DMS114 treated with DMSO at 0.1 percent for 48 hours (cell line): ENCODE results near the gene PPP1R1B.

ENCODE experiments used
- DNase-seq: peaks from one replicate; lab custom pipeline; 2025; ENCODE audit not compliant: unreplicated experiment; lab: John Stamatoyannopoulos, UW

The PPP1R1B gene

DNA sequence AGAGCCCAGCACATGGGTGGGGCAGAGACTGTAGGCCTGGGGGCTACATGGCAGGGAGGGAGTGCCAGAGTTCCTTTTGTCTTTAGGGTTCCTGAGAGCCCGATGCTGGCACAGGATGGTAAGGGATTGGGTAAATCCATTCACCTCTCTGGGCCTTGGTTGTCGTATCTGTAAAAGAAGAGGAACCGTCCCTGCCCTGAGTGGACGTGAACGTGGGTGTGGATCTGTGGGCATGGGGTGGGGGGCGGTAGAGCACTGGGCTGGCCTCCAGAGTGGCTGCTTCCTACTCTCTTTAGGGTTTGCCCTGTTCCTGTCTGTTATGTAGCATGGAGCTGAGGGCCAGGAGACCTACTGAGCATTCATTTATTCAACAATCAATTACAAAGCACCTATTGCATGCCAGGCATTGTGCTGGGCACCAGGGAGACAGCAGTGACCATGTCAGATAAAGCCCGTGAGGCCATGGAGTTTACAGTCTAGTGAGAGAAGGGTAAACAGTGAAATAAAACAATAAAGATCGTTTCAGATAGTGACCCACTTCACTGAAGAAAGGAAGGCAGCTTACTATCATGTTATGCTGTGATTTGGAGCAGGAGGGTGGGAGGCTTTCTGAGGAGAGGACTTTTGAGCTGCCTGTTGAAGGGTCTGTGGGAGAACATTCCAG is 25.3 kb downstream of the PPP1R1B start:
- DNase-seq, result no peak

DNA sequence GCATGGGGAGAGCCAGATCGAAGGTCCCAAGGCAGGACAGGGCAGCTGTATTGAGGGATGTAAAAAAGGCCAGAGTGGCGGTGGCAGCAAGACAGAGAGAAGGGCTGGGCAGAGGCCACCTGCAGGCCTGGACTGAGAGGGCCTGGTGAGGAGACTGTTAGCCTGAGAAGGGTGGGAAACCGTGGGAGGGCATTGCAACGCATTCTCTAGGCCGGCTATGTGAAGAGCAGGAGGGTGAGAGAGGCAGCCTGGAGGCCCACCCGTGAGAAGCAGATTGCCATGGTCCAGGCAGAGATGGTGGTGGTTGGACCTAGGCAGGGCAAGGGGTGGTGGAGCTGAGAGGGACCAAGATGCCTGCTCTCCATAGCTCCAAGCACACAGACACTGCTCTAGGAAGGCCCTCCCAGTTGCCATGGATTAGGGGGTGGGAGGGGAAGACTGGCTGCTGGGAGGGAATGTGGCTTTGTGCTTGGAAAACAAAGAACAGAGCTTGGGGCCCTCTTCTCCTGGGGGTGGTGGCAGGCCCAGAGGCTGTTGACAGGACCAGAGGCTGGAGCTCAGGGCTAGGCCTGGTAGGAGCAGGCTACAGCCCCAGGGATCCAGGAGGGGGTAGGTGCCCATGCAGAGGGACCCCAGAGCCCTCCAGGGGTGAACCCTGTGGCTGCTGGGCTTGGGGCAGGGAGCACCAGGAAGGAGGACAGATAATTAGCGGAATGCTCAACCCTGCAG is 26.0 kb downstream of the PPP1R1B start:
- DNase-seq, result no peak

DNA sequence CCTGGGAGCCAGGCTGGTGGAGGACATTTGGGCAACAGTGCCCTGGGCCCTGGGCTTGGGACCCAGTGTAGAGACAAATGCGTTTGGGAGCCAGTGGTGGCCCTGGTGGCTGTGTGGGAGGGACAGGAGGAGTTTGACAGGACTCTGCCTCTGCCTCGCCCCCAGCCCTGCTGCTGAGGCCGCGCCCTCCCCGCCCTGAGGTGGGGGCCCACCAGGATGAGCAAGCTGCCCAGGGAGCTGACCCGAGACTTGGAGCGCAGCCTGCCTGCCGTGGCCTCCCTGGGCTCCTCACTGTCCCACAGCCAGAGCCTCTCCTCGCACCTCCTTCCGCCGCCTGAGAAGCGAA is 26.5 kb downstream of the PPP1R1B start:
- DNase-seq, result no peak

DNA sequence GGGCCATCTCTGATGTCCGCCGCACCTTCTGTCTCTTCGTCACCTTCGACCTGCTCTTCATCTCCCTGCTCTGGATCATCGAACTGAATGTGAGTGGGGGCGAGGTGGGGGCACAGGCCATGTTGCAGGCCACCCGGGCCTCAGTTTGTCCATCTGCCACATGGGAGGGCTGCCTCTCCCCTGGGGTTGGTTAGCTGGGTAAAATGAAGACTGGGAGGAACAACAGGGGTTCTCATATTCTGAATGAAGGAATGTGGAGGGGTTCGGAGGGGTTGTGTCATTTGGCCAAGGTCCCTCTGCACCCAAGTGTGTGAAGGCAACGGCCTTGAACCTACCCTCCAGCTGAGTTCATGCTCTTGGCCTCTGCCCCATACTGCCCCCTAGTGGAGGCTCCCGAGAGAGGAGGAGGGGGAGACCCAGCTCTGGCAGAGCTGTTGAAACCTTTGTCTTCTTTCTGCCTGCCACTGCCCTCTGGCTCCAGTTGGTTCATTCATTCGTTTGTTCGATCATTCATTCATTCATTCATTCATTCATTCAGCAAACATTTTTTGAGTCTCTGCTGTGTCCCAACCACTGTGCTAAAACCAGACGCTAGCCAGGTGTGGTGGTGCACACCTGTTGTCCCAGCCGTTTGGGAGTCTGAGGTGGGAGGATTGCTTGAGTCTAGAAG is 27.0 kb downstream of the PPP1R1B start:
- no peak for DNase-seq

- DNase-seq, result no peak
Observed at GRCh38 chr17:39655105-39655504, 28.4 kb downstream of the PPP1R1B start.

DNA sequence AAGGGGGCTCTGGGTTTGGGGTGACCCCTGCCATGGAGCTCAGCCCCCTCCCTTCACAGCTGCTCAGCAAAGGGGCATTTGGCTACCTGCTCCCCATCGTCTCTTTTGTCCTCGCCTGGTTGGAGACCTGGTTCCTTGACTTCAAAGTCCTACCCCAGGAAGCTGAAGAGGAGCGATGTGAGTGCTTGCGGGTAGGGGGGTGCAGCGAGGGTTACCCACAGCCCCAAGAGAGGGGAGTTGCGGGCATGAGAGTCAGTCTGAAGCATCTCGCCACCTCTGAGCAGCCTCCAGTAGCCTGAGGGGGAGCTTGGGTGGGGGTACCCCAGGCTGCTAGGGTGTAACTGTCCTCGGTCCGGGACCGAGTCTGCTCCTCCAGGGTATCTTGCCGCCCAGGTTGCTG is 31.6 kb downstream of the PPP1R1B start:
- DNase-seq, result no peak

- DNase-seq, result no peak
Observed at GRCh38 chr17:39658760-39659159, 32.0 kb downstream of the PPP1R1B start.

DNA sequence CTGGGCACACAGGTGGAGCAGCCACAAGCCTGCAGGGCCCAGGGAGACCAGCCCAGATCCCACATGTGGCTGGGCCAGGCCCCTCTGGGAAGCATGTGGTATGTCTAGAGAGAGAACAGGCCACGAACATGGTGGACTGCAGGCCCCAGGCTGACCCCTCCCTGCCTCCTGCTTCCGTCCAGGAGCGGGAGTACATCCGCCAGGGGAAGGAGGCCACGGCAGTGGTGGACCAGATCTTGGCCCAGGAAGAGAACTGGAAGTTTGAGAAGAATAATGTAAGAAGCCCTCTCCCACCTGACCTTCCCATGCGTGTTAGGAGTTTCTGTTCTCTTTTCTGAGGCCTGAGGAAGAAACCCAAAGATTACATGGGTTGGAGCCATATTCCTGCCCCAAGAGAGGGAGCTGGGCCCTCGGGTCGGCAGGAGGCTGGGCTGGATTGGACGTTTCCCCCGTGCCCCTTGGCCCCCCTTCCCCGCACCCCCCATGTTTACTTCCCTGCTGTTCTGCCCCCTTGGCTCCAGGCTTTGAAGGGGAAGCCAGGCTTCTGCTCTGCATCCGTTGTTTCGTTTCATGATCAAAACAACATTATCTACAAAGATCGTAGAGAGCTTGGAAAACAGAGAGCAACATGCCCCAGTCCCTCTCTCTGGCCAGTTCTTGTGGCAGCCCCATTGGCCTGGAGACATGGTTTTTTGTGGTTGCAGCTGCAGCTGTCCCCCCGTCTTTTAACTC is 32.7 kb downstream of the PPP1R1B start:
- no peak for DNase-seq

GRCh38 chr17:39660011-39660360 is 33.2 kb downstream of the PPP1R1B start:
- DNase-seq, result no peak

GRCh38 chr17:39660397-39661385 is 33.9 kb downstream of the PPP1R1B start:
- DNase-seq, result no peak

GRCh38 chr17:39661744-39662541 is 35.2 kb downstream of the PPP1R1B start:
- DNase-seq, result no peak

DNA sequence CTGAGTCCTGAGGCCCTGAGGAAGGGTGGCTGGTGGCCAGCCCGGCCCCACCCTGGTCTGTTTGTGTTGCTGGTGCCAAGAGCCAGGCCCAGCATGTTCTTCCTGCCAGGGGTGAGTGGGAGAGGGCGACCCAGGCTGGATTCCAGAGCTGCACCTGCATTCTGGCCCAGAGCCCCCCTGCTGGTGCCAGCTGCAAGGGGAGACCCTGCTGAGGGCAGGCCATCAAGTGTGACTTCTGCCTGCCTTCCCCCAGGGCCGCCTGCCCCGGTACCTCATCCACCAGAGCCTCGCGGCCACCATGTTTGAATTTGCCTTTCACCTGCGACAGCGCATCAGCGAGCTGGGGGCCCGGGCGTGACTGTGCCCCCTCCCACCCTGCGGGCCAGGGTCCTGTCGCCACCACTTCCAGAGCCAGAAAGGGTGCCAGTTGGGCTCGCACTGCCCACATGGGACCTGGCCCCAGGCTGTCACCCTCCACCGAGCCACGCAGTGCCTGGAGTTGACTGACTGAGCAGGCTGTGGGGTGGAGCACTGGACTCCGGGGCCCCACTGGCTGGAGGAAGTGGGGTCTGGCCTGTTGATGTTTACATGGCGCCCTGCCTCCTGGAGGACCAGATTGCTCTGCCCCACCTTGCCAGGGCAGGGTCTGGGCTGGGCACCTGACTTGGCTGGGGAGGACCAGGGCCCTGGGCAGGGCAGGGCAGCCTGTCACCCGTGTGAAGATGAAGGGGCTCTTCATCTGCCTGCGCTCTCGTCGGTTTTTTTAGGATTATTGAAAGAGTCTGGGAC is 36.0 kb downstream of the PPP1R1B start:
- DNase-seq, result no peak

- no peak for DNase-seq
Observed at GRCh38 chr17:39663340-39663687, 36.6 kb downstream of the PPP1R1B start.

- DNase-seq, result no peak
Observed at GRCh38 chr17:39663688-39664580, 37.2 kb downstream of the PPP1R1B start.

GRCh38 chr17:39664581-39665561 is 38.1 kb downstream of the PPP1R1B start, which contains the start of gene TCAP:
TCAP (plus strand) TSS chr17:39665349; CDS start chr17:39665360, 11 bp downstream.
- DNase-seq, result no peak

DNA sequence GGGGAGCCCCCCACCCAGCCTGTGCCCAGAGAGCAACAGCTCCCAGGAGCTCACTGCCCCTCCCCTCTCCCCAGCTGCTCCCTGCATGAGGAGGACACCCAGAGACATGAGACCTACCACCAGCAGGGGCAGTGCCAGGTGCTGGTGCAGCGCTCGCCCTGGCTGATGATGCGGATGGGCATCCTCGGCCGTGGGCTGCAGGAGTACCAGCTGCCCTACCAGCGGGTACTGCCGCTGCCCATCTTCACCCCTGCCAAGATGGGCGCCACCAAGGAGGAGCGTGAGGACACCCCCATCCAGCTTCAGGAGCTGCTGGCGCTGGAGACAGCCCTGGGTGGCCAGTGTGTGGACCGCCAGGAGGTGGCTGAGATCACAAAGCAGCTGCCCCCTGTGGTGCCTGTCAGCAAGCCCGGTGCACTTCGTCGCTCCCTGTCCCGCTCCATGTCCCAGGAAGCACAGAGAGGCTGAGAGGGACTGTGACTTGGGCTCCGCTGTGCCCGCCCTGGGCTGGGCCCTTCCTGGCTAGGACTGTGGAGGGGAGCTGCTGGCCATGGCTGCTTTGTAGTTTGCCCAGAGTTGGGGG is 39.0 kb downstream of the PPP1R1B start:
- peak; percentile 14 for DNase-seq
